Gastrocnemius medialis (tissue), 4 donors: ENCODE results near the gene ZNF467.

ENCODE experiments used
- CTCF ChIP-seq, 5 experiments: fragments of 450-650 bp in 3 of 5; fragments of 200-600 bp in 2 of 5; sonication (generic) in 2 of 5; IDR thresholded peaks in 4 of 5; conservative IDR thresholded peaks in 1 of 5; 1 replicate in 4 of 5; 2 replicates in 1 of 5; pipeline ENCODE4 v1.5.1; 2016 to 2019; ENCODE audit warnings: antibody characterized with exemption in 5 of 5, mild to moderate bottlenecking in 3 of 5, moderate library complexity in 3 of 5
- POLR2A ChIP-seq, 2 donors: fragments of 450-650 bp; IDR thresholded peaks; one replicate each; pipeline ENCODE4 v1.6.1; 2017; ENCODE audit warnings: antibody characterized with exemption in 2 of 2, mild to moderate bottlenecking in 2 of 2, moderate library complexity in 2 of 2

GRCh38 chr7:149776848-149777407, 3.5 kb upstream of the ZNF467 start:
- TF ChIP-seq CTCF (IDR thresholded peaks at IDR 0.05 in 4 of 5, conservative IDR thresholded peaks at IDR 0.05 in 1 of 5) (no peak), POLR2A (IDR thresholded peaks at IDR 0.05) (no peak)
